GM23338 (cell line): Measurements from ENCODE around the gene SLC35B4. TPM values are rescaled to one million over a fixed set of nuclear protein-coding genes. Genes with fewer than 3 reads are reported as not detected.

Experiments used
- ATAC-seq: fragments of 200-7000 bp; cut with Tn5 transposase; 3 replicates; pipeline ENCODE4 v1.9.1; 2020
- DNase-seq: peaks from one replicate; pipeline ENCODE4 v3.0.0-alpha.2; 2015; ENCODE audit warnings: low spot score
- H2AFZ ChIP-seq: fragments of 200-600 bp; sonication (generic); 2 replicates; pipeline ENCODE4 v1.8.0; 2016; ENCODE audit warnings: antibody characterized with exemption, mild to moderate bottlenecking, moderate library complexity
- H3F3A ChIP-seq: fragments of 200-600 bp; sonication (generic); replicated peaks from 2 replicates; pipeline ENCODE4 v1.8.0; 2017; ENCODE audit warnings: antibody characterized with exemption, mixed run types, low read depth
- H3K27ac ChIP-seq: fragments of 200-600 bp; sonication (generic); 2 replicates; pipeline ENCODE4 v1.6.1; 2016; ENCODE audit warnings: low read depth
- H3K27me3 ChIP-seq: fragments of 200-600 bp; sonication (generic); 2 replicates; pipeline ENCODE4 v1.8.0; 2016; ENCODE audit warnings: mild to moderate bottlenecking, mixed run types, moderate library complexity; ENCODE audit not compliant: insufficient read depth
- H3K36me3 ChIP-seq: fragments of 200-600 bp; sonication (generic); 2 replicates; pipeline ENCODE4 v1.8.0; 2016; ENCODE audit warnings: mild to moderate bottlenecking; ENCODE audit not compliant: insufficient read depth
- H3K4me1 ChIP-seq: fragments of 200-600 bp; sonication (generic); 2 replicates; pipeline ENCODE4 v1.8.0; 2016; ENCODE audit warnings: mild to moderate bottlenecking, moderate library complexity; ENCODE audit not compliant: insufficient read depth
- H3K4me2 ChIP-seq: fragments of 200-600 bp; sonication (generic); 2 replicates; pipeline ENCODE4 v1.7.1; 2017; ENCODE audit warnings: mixed run types
- H3K4me3 ChIP-seq: fragments of 200-600 bp; sonication (generic); 2 replicates; pipeline ENCODE4 v1.6.1; 2016; ENCODE audit warnings: mixed run types
- H3K79me2 ChIP-seq: fragments of 200-600 bp; sonication (generic); replicated peaks from 2 replicates; pipeline ENCODE4 v1.8.0; 2017; ENCODE audit warnings: mild to moderate bottlenecking; ENCODE audit not compliant: insufficient read depth
- H3K9me2 ChIP-seq: fragments of 200-600 bp; sonication (generic); 2 replicates; pipeline ENCODE4 v1.8.0; 2017; ENCODE audit not compliant: insufficient read depth
- H4K20me1 ChIP-seq: fragments of 200-600 bp; sonication (generic); replicated peaks from 2 replicates; pipeline ENCODE4 v1.8.0; 2017; ENCODE audit warnings: mild to moderate bottlenecking; ENCODE audit not compliant: insufficient read depth
- H3K27ac Mint-ChIP-seq: 2 replicates; pipeline ENCODE4 v1.8.0; 2020; ENCODE audit warnings: inconsistent platforms, mild to moderate bottlenecking, moderate library complexity, mixed read lengths
- H3K27me3 Mint-ChIP-seq: 3 replicates; pipeline ENCODE4 v1.8.0; 2022; ENCODE audit warnings: low read depth, mild to moderate bottlenecking, moderate library complexity, mixed read lengths, inconsistent platforms; ENCODE audit not compliant: insufficient read depth, poor library complexity
- H3K36me3 Mint-ChIP-seq: 3 replicates; pipeline ENCODE4 v1.8.0; 2021; ENCODE audit warnings: low read depth, mild to moderate bottlenecking, inconsistent platforms, moderate library complexity, mixed read lengths
- H3K4me1 Mint-ChIP-seq: 3 replicates; pipeline ENCODE4 v1.8.0; 2020; ENCODE audit warnings: mild to moderate bottlenecking, inconsistent platforms, mixed read lengths
- H3K4me3 Mint-ChIP-seq: 3 replicates; pipeline ENCODE4 v1.8.0; 2021; ENCODE audit warnings: moderate library complexity, mild to moderate bottlenecking, inconsistent platforms, mixed read lengths
- H3K9me3 Mint-ChIP-seq: 3 replicates; pipeline ENCODE4 v1.8.0; 2020; ENCODE audit warnings: moderate library complexity, mild to moderate bottlenecking, inconsistent platforms, mixed read lengths
- CREB1 ChIP-seq: fragments of 250-450 bp; sonication (Bioruptor Pico); IDR thresholded peaks from 2 replicates; pipeline ENCODE4 v1.5.0; 2020; ENCODE audit warnings: low read depth, mild to moderate bottlenecking, moderate library complexity
- ETS1 ChIP-seq: IDR thresholded peaks from 2 replicates; pipeline ENCODE4 v1.6.1; 2016; ENCODE audit warnings: antibody characterized with exemption
- EZH2 ChIP-seq: fragments of 200-600 bp; sonication (generic); IDR thresholded peaks from one replicate; pipeline ENCODE4 v1.8.0; 2017; ENCODE audit warnings: antibody characterized with exemption, mild to moderate bottlenecking, low read depth; ENCODE audit not compliant: unreplicated experiment
- EZH2phosphoT487 ChIP-seq: fragments of 200-600 bp; sonication (generic); IDR thresholded peaks from one replicate; pipeline ENCODE4 v1.8.1; 2018; ENCODE audit warnings: antibody characterized with exemption; ENCODE audit not compliant: unreplicated experiment
- JUNB ChIP-seq: IDR thresholded peaks from one replicate; pipeline ENCODE4 v1.6.1; 2016; ENCODE audit warnings: antibody characterized with exemption; ENCODE audit not compliant: unreplicated experiment
- NANOG ChIP-seq: IDR thresholded peaks from 2 replicates; pipeline ENCODE4 v1.6.1; 2016; ENCODE audit warnings: antibody characterized with exemption, borderline replicate concordance
- POLR2AphosphoS5 ChIP-seq: IDR thresholded peaks from 2 replicates; pipeline ENCODE4 v1.6.1; 2016; ENCODE audit warnings: antibody characterized with exemption, low read depth
- STAT1 ChIP-seq: IDR thresholded peaks from one replicate; pipeline ENCODE4 v1.6.1; 2016; ENCODE audit warnings: antibody characterized with exemption; ENCODE audit not compliant: unreplicated experiment
- ZNF114 ChIP-seq: fragments of 250-450 bp; sonication (Bioruptor Pico); IDR thresholded peaks from 2 replicates; pipeline ENCODE4 v1.5.0; 2020; ENCODE audit warnings: mild to moderate bottlenecking, moderate library complexity
- ZNF331 ChIP-seq: fragments of 250-450 bp; sonication (Bioruptor Pico); IDR thresholded peaks from 2 replicates; pipeline ENCODE4 v1.5.0; 2020; ENCODE audit warnings: low read depth, mild to moderate bottlenecking, moderate library complexity
- ZNF462 ChIP-seq: fragments of 250-450 bp; sonication (Bioruptor Pico); IDR thresholded peaks from 2 replicates; pipeline ENCODE4 v1.5.0; 2020; ENCODE audit warnings: mild to moderate bottlenecking, moderate library complexity
- polyA plus RNA-seq: library from polyadenylated mRNA; unstranded; fragments of >200 nt; fragmentation: Nextera tagmentation; extraction: Ambion mirVana; gene quantifications from 2 replicates; pipeline ENCODE4 v1.2.1, GENCODE V29; 2016
- total RNA-seq: library from RNA; depleted of rRNA; stranded (reverse); fragments of >200 nt; shearing (Covaris generic); gene quantifications from 2 replicates; pipeline ENCODE4 v1.2.3, GENCODE V29; 2014
- TF ChIP-seq, protein P1 (sequence below), 2 experiments: fragments of 200-600 bp in 1 of 2; sonication (generic) in 1 of 2; conservative IDR thresholded peaks; 2 replicates each; pipeline versions ENCODE4 v1.5.1 to v1.6.1; 2016 to 2017; ENCODE audit warnings: antibody characterized with exemption in 2 of 2, low read depth in 2 of 2, mild to moderate bottlenecking in 2 of 2, moderate library complexity in 1 of 2
- TF ChIP-seq, protein P2 (sequence below): IDR thresholded peaks from one replicate; pipeline ENCODE4 v1.6.1; 2018; ENCODE audit warnings: antibody characterized with exemption; ENCODE audit not compliant: unreplicated experiment

SLC35B4 gene
- total and polyA plus RNA-seq, 2 experiments from 2014 or later: 22.6 to 29.7 TPM

- Histone ChIP-seq H3K27me3 (no peaks in the 10 kb centered on the region), H3K79me2 (no peaks in the 10 kb centered on the region), H4K20me1 (no peaks in the 10 kb centered on the region), H3K4me1 (no peaks in the 10 kb centered on the region), H3K4me3 (no peak overlapping the region), H2AFZ (no peak overlapping the region; the same call in 1 of the 2 replicates), H3K36me3 (no peaks in the 10 kb centered on the region), H3K27ac (no peak overlapping the region), H3K4me2 (no peak overlapping the region), H3K9me2 (peaks cover 5% of the 10 kb centered on the region), H3F3A (no peaks in the 10 kb centered on the region)
- Mint-ChIP-seq H3K9me3 (peaks cover 5% of the 10 kb centered on the region; the same call in 2 of the 3 replicates), H3K4me1 (peaks cover 3% of the 10 kb centered on the region; the same call in 2 of the 3 replicates), H3K27ac (no peak overlapping the region), H3K4me3 (no peak overlapping the region), H3K27me3 (peaks cover 9% of the 10 kb centered on the region), H3K36me3 (no peaks in the 10 kb centered on the region)
- TF ChIP-seq ZNF462: no peak
- no peak for TF ChIP-seq EZH2
- TF ChIP-seq, protein P1, sequence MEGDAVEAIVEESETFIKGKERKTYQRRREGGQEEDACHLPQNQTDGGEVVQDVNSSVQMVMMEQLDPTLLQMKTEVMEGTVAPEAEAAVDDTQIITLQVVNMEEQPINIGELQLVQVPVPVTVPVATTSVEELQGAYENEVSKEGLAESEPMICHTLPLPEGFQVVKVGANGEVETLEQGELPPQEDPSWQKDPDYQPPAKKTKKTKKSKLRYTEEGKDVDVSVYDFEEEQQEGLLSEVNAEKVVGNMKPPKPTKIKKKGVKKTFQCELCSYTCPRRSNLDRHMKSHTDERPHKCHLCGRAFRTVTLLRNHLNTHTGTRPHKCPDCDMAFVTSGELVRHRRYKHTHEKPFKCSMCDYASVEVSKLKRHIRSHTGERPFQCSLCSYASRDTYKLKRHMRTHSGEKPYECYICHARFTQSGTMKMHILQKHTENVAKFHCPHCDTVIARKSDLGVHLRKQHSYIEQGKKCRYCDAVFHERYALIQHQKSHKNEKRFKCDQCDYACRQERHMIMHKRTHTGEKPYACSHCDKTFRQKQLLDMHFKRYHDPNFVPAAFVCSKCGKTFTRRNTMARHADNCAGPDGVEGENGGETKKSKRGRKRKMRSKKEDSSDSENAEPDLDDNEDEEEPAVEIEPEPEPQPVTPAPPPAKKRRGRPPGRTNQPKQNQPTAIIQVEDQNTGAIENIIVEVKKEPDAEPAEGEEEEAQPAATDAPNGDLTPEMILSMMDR (conservative IDR thresholded peaks at IDR 0.05; ENCODE audit: low read depth in 2 of 2): no peak
- TF ChIP-seq, protein P2, sequence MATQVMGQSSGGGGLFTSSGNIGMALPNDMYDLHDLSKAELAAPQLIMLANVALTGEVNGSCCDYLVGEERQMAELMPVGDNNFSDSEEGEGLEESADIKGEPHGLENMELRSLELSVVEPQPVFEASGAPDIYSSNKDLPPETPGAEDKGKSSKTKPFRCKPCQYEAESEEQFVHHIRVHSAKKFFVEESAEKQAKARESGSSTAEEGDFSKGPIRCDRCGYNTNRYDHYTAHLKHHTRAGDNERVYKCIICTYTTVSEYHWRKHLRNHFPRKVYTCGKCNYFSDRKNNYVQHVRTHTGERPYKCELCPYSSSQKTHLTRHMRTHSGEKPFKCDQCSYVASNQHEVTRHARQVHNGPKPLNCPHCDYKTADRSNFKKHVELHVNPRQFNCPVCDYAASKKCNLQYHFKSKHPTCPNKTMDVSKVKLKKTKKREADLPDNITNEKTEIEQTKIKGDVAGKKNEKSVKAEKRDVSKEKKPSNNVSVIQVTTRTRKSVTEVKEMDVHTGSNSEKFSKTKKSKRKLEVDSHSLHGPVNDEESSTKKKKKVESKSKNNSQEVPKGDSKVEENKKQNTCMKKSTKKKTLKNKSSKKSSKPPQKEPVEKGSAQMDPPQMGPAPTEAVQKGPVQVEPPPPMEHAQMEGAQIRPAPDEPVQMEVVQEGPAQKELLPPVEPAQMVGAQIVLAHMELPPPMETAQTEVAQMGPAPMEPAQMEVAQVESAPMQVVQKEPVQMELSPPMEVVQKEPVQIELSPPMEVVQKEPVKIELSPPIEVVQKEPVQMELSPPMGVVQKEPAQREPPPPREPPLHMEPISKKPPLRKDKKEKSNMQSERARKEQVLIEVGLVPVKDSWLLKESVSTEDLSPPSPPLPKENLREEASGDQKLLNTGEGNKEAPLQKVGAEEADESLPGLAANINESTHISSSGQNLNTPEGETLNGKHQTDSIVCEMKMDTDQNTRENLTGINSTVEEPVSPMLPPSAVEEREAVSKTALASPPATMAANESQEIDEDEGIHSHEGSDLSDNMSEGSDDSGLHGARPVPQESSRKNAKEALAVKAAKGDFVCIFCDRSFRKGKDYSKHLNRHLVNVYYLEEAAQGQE: no peak
- no peak for TF ChIP-seq POLR2AphosphoS5
- TF ChIP-seq ZNF331 (CRISPR knock-in tag): no peak
- no peak for TF ChIP-seq STAT1
- TF ChIP-seq ETS1: no peak
- no peak for TF ChIP-seq NANOG
- TF ChIP-seq JUNB: no peak
- TF ChIP-seq CREB1 (CRISPR knock-in tag): no peak
- TF ChIP-seq EZH2phosphoT487: no peak
- no peak for TF ChIP-seq ZNF114
- DNase-seq: no peak
- no peak for ATAC-seq
These were observed 39.7 kb upstream of the SLC35B4 start for GRCh38 chr7:134356421-134356936.
